Naive thymus-derived CD8-positive, alpha-beta T cell (primary cell): ENCODE results near the gene ZKSCAN4. TPM values are rescaled to one million over a fixed set of nuclear protein-coding genes. Genes with fewer than 3 reads are reported as not detected.
A peak's percentile ranks its signal among the peaks of the same experiment; 100 is the strongest.

Experiments used
- ATAC-seq, 2 donors: fragments of 150-1000 bp; cut with Tn5 transposase in 1 of 2; sonication (Bioruptor Pico), chemical (Tn5 transposase) in 1 of 2; 1 replicate in 1 of 2; 2 replicates in 1 of 2; pipeline ENCODE4 v1.10.0; 2021; ENCODE audit warnings: mild to moderate bottlenecking in 2 of 2, moderate library complexity in 2 of 2
- POLR2A ChIA-PET: fragments of 350-600 bp; sonication (Branson Sonifier 250); formaldehyde crosslinking; loops from one replicate; lab custom pipeline; 2021; ENCODE audit warnings: antibody characterized with exemption; lab: Charles Lee
- DNase-seq, 10 donors: peaks; one replicate each; pipeline versions ENCODE4 v3.0.0 to v3.0.0-alpha.2; 2020 to 2022
- H3K27ac Mint-ChIP-seq, 10 donors: one replicate each; pipeline ENCODE4 v1.8.0; 2020 to 2022; ENCODE audit warnings: mild to moderate bottlenecking in 10 of 10, mixed read lengths in 10 of 10, moderate library complexity in 4 of 10, inconsistent platforms in 1 of 10
- H3K27me3 Mint-ChIP-seq, 5 donors: one replicate each; pipeline ENCODE4 v1.8.0; 2021 to 2022; ENCODE audit warnings: mixed read lengths in 5 of 5
- H3K36me3 Mint-ChIP-seq, 3 donors: one replicate each; pipeline ENCODE4 v1.8.0; 2020 to 2022; ENCODE audit warnings: mixed read lengths in 3 of 3, mild to moderate bottlenecking in 2 of 3, inconsistent platforms in 1 of 3
- H3K4me1 Mint-ChIP-seq, 4 donors: one replicate each; pipeline ENCODE4 v1.8.0; 2021 to 2022; ENCODE audit warnings: mixed read lengths in 4 of 4
- H3K4me3 Mint-ChIP-seq, 10 donors: one replicate each; pipeline ENCODE4 v1.8.0; 2020 to 2022; ENCODE audit warnings: mild to moderate bottlenecking in 10 of 10, mixed read lengths in 10 of 10, moderate library complexity in 6 of 10, inconsistent platforms in 1 of 10
- H3K9me3 Mint-ChIP-seq, 9 donors: one replicate each; pipeline ENCODE4 v1.8.0; 2020 to 2022; ENCODE audit warnings: mixed read lengths in 9 of 9, mild to moderate bottlenecking in 3 of 9, inconsistent platforms in 1 of 9, moderate library complexity in 1 of 9
- polyA plus RNA-seq, 3 donors: library from polyadenylated mRNA; unstranded; fragments of 300-500 nt; fragmentation: Illumina TruSeq; gene quantifications; one replicate each; pipeline ENCODE4 v1.2.3, GENCODE V29; 2021
- total RNA-seq, 8 experiments: library from RNA in 2 of 8; stranded (reverse) in 2 of 8; gene quantifications; one replicate each; pipeline ENCODE4 v1.2.3 and lab custom pipeline; 2021 to 2026

ZKSCAN4 gene
- total and polyA plus RNA-seq, 5 experiments from 2014 or later = 3.4 to 11.4 (median 7.1) TPM

DNA sequence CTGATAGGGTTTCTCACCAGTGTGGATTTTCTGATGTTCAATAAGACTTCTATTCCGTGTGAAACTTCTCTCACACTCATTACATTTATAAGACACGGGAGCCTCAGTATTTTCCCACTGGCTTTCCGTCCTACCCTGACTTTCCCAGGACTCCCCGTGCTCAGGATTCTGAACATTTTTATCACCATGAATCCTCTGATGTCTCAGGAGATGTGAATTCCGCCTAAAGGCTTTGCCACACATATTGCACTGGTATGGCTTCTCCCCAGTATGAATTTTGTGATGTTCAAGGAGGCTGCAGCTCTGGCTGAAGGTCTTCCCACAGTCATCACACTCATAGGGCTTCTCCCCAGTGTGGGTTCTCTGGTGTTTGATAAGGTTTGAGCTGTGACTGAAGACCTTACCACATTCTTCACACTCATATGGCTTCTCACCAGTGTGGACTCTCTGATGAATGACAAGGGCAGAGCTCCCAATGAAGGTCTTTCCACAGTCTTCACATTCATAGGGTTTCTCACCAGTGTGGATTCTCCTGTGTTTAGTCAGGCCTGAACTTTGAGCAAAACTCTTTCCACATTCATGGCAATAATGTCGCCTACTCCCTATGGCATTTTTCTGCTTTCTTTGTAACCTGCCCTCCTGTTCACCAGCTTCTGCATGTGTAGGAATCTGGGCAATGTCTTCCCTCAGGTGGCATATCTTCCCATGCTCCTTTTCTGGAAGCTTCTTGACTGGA is 6.7 kb downstream of the ZKSCAN4 start:
- DNase-seq (no peak), ATAC-seq (no peak)
- H3K27me3 Mint-ChIP-seq = no peaks in the 10 kb centered on the region
- H3K36me3 Mint-ChIP-seq = peaks cover 5 to 66% (median 31%) of the 10 kb centered on the region in 3 donors
- peaks cover 16 to 26% (median 21%) of the 10 kb centered on the region in 4 donors for H3K4me1 Mint-ChIP-seq
- H3K9me3 Mint-ChIP-seq = no peaks in the 10 kb centered on the region
- no peak overlapping the region for H3K4me3 Mint-ChIP-seq
- POLR2A ChIA-PET = no interaction called here
- H3K27ac Mint-ChIP-seq = no peak overlapping the region

DNA sequence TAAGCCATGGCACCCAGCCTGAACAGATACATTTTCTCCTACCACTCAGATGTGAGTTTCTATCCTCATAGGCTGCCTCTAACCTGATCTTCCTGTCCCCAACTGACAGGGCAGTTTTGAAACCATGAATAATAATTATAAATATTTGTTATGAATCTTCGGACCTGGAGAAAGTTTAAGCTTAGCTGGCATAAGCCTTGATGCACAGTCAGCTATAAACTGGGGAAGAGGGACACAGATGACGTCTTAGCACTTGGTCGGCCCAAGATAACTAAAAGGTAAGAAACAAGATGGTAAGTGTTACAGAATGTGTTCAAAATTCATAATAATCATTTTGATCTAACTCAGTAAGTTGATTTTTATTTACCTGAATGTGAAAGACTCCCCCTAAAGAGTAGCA is 8.1 kb downstream of the ZKSCAN4 start:
- no peaks in the 10 kb centered on the region for H3K27me3 Mint-ChIP-seq
- peaks cover 5 to 58% (median 29%) of the 10 kb centered on the region in 3 donors for H3K36me3 Mint-ChIP-seq
- POLR2A ChIA-PET = no interaction called here
- ATAC-seq (no peak), DNase-seq (no peak)
- H3K9me3 Mint-ChIP-seq = no peaks in the 10 kb centered on the region
- H3K4me3 Mint-ChIP-seq = no peak overlapping the region
- H3K27ac Mint-ChIP-seq = no peak overlapping the region
- peaks cover 6 to 16% (median 12%) of the 10 kb centered on the region in 4 donors for H3K4me1 Mint-ChIP-seq

DNA sequence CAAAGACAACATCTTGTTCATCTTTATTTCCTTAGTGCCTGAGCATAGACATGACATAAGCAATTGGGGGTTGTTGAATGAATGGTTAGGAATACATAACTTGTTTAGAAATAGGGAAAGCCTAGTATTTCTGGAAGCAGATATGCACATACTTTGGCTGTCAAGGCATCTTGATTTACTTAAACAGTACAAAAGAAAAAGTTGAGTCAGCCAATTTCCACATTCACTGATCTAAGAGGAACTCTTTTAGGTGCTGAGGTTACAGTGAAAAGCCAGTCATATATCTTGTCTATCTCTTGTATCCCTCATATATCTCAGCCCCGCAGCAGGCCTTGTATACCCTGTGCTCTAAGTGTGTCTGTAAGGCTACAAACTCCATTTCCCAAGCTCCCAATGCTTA is 11.6 kb downstream of the ZKSCAN4 start:
- Mint-ChIP-seq H3K4me1 (peaks cover 0 to 2% (median 0%) of the 10 kb centered on the region in 4 donors), H3K36me3 (peaks cover 5 to 23% (median 15%) of the 10 kb centered on the region in 3 donors), H3K27me3 (peaks cover 0 to 11% (median 0%) of the 10 kb centered on the region in 5 donors), H3K27ac (no peak overlapping the region), H3K9me3 (no peaks in the 10 kb centered on the region), H3K4me3 (no peak overlapping the region)
- POLR2A ChIA-PET = no interaction called here
- no peak for ATAC-seq
- DNase-seq = no peak

DNA sequence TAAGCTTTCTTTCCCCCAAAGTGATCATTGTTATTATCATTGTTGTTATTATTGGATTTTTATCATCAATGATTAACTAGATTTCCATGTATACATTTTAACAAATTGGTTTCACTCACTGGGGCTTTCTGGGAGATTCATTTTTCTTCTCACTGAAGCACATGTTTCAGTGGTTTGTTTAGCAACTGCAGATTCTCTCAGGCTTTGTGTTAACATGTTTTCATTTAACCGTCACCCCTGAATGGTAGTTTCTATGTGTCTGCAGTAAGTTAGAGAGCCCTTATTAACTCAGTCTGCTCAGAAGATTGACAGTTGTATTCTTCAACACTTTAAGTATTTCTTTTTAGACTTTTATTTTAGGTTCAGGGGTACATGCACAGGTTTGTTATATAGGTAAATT is 12.4 kb downstream of the ZKSCAN4 start:
- H3K4me3 Mint-ChIP-seq = no peak overlapping the region
- H3K4me1 Mint-ChIP-seq = no peaks in the 10 kb centered on the region
- H3K27me3 Mint-ChIP-seq = peaks cover 0 to 13% (median 6%) of the 10 kb centered on the region in 5 donors
- DNase-seq (no peak), ATAC-seq (no peak)
- no peaks in the 10 kb centered on the region for H3K9me3 Mint-ChIP-seq
- peaks cover 5 to 15% (median 13%) of the 10 kb centered on the region in 3 donors for H3K36me3 Mint-ChIP-seq
- POLR2A ChIA-PET = no interaction called here
- H3K27ac Mint-ChIP-seq = no peak overlapping the region

DNA sequence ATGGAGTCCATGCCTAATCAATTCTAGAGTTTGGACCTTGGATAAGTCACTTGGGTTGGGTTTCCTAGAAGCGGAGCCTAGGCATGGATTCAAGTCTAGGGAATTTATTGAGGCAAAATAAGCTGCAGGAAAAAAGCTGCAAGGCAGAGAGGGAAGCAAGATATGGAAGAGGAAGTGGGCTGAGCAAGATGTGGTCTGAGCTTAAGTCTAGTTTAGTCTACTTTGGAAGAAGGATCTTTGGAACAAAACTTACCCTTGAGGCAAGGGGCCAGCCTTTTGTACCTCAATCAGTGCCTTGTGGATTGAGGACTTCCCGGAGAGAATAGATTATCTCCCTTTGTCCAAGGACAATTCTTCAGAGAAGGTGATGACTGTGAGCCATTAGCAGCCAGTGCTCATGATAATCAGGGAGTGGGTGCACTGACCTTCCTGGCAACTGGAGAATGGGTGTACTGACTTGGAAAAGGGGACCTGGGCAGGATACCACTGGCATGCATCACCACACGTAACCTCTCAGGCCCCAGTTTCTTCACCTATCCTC is 16.1 kb downstream of the ZKSCAN4 start:
- POLR2A ChIA-PET = no interaction called here
- peak overlapping the region in 1 of 10 donors; percentile 74 for H3K27ac Mint-ChIP-seq

DNA sequence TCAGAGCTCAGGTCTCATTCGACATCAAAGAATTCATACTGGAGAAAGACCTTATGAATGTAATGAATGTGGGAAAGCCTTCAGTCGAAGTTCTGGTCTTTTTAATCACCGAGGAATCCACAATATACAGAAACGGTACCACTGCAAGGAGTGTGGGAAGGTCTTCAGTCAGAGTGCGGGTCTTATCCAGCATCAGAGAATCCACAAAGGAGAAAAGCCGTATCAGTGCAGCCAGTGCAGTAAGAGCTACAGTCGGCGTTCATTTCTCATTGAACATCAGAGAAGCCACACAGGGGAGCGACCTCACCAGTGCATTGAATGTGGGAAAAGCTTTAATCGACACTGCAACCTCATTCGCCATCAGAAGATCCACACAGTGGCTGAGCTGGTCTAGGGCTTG is 19.3 kb downstream of the ZKSCAN4 start:
- no peak overlapping the region for H3K4me3 Mint-ChIP-seq
- ATAC-seq = no peak
- H3K27me3 Mint-ChIP-seq = peaks cover 3 to 13% (median 6%) of the 10 kb centered on the region in 5 donors
- H3K4me1 Mint-ChIP-seq = no peaks in the 10 kb centered on the region
- no peak for DNase-seq
- POLR2A ChIA-PET = no interaction called here
- peaks cover 0 to 29% (median 4%) of the 10 kb centered on the region in 3 donors for H3K36me3 Mint-ChIP-seq
- no peak overlapping the region for H3K27ac Mint-ChIP-seq
- peaks cover 0 to 2% (median 0%) of the 10 kb centered on the region in 9 donors for H3K9me3 Mint-ChIP-seq

More for the DNA sequence above, 16.1 kb downstream of the ZKSCAN4 start:
- H3K36me3 Mint-ChIP-seq = peaks cover 0 to 25% (median 0%) of the 10 kb centered on the region in 3 donors
- H3K27me3 Mint-ChIP-seq = peaks cover 2 to 13% (median 6%) of the 10 kb centered on the region in 5 donors
- DNase-seq (no peak), ATAC-seq (no peak)
- no peak overlapping the region for H3K4me3 Mint-ChIP-seq
- peaks cover 0 to 2% (median 0%) of the 10 kb centered on the region in 9 donors for H3K9me3 Mint-ChIP-seq
- H3K4me1 Mint-ChIP-seq = no peaks in the 10 kb centered on the region

DNA sequence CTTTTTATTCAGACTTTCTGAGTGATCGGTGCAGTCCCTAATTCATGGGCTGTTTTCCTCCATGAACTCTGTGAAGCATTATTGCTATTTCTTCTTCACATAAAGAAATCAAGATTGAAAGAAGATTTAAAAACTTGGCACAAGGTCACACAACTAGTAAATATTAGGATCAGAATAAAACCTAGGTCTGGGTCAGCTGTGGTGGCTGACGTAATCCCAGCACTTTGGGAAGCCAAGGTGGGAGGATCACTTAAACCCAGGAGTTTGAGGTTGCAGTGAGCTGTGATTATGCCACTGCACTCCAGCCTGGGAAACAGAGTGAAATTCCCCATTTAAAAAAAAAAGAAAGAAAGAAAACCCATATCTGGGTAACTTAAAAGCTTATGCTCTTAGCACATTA is 25.6 kb downstream of the ZKSCAN4 start:
- ATAC-seq (no peak), DNase-seq (no peak)
- Mint-ChIP-seq H3K4me1 (peaks cover 4 to 18% (median 15%) of the 10 kb centered on the region in 4 donors), H3K4me3 (peak overlapping the region in 1 of 10 donors; percentile 23), H3K27ac (no peak overlapping the region), H3K27me3 (peaks cover 27 to 39% (median 28%) of the 10 kb centered on the region in 5 donors), H3K36me3 (peaks cover 4 to 13% (median 11%) of the 10 kb centered on the region in 3 donors), H3K9me3 (peaks cover 0 to 7% (median 0%) of the 10 kb centered on the region in 9 donors)
- POLR2A ChIA-PET = interaction anchor here (0.7 to 1.0 kb wide), 2 partner anchors 58 to 86 kb away, joined by 3 read pairs; no protein-coding TSS in a partner anchor

DNA sequence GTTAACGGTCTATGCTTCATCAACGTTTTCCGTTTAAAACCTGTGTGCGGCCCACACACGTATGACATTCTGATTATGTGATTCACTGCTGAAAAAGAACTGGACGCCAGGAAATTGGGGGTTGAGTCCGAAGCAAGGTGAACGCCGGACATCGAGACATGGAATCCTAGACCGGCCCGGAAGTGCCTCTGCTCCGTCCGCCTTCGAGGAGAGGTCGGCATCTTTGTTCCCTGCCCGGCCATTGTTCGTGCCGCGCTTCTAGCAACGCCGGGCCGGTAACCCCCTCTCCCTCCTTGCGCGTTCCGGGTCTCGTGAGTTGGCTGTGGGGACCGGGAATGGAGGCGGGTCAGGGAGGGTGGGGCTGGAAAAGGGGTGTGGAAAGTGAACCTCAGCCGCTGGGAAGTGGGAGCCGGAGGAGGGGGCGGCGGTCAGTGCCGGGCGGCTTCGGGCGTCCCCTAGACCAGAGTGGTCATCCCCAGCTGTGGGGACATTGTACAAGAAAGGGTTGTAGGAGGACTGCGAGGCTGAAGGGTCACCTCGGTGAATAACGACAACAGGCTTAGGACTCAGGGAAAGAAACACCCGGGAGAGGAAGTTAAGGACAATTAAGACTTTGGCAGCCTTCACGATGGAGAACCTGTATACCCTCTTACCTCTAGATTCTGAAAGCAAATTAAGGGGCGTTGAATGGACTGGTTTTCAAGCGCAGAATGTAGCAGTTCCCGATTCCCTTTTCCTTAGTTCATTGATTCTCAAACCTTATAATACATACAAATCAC is 26.8 kb downstream of the ZKSCAN4 start, which contains the start of gene ZSCAN9:
ZSCAN9 (plus strand) TSS at position 220 of the 779 bp plus-strand sequence. CDS start 1,810 bp downstream, outside the sequence.
- H3K27me3 Mint-ChIP-seq = peaks cover 33 to 46% (median 39%) of the 10 kb centered on the region in 5 donors
- POLR2A ChIA-PET = no interaction called here
- peaks cover 0 to 7% (median 0%) of the 10 kb centered on the region in 9 donors for H3K9me3 Mint-ChIP-seq
- H3K4me1 Mint-ChIP-seq = peaks cover 4 to 18% (median 15%) of the 10 kb centered on the region in 4 donors
- DNase-seq = peak in 1 of 10 donors; percentile 25
- H3K27ac Mint-ChIP-seq = peak within 1 kb of the TSS in 7 of 10 donors; percentile 0 to 83 (median 57)
- peak; percentile 53 to 83 for ATAC-seq
- H3K36me3 Mint-ChIP-seq = peaks cover 4 to 13% (median 7%) of the 10 kb centered on the region in 3 donors
- H3K4me3 Mint-ChIP-seq = peak within 1 kb of the TSS; percentile 65 to 93 (median 90)

DNA sequence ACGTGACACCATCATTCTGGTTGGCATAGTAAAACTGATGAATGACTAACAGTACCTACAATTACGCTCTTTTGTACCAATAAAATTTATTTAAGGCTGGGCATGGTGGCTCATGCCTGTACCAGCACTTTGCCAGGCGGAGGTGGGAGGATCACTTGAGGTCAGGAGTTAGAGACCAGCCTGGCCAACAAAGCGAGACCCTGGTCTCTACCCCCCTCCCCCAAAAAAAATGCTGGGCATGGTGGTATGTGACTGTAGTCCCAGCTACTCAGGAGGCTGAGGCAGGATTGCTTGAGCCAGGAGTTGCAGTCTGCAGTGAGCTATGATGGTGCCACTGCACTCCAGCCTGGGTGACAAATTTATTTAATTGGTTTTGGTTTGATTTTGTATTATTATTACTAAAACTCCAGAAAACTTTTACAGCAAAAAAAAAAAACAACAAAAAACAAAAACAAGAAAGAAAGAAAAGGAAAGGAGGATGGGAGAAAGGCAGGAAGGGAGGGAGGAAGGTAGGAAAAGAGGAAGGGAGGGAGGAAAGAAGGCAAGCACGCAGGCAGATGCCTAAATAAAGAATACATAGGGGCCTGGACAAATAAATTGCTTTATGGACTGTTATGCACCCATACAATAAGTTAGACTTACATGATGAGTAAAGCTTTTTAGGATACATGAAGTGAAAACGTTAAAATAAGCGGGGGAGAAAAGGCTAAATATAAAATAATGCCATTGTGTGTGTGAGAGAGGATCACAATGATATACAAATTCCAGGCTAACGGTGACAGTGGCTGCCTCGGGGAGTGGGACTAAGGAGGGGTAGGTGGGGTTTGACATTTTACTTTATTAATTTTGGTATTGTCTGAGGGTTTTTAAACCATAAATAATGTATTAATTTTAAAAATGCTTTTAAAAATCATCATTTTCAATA is 27.7 kb downstream of the ZKSCAN4 start:
- ATAC-seq (peak in 1 of 2 donors; percentile 26), DNase-seq (no peak)
- H3K36me3 Mint-ChIP-seq = peaks cover 0 to 13% (median 6%) of the 10 kb centered on the region in 3 donors
- POLR2A ChIA-PET = interaction anchor here (0.8 kb wide), 1 partner anchor 28 kb away, joined by 8 read pairs; the partner anchor contains the start of gene ZKSCAN4
- peak overlapping the region in 3 of 10 donors; percentile 0 to 83 (median 44) for H3K27ac Mint-ChIP-seq
- H3K9me3 Mint-ChIP-seq = peaks cover 0 to 7% (median 0%) of the 10 kb centered on the region in 9 donors
- peaks cover 4 to 18% (median 15%) of the 10 kb centered on the region in 4 donors for H3K4me1 Mint-ChIP-seq
- peaks cover 35 to 50% (median 42%) of the 10 kb centered on the region in 5 donors for H3K27me3 Mint-ChIP-seq
- peak overlapping the region; percentile 65 to 93 (median 90) for H3K4me3 Mint-ChIP-seq

DNA sequence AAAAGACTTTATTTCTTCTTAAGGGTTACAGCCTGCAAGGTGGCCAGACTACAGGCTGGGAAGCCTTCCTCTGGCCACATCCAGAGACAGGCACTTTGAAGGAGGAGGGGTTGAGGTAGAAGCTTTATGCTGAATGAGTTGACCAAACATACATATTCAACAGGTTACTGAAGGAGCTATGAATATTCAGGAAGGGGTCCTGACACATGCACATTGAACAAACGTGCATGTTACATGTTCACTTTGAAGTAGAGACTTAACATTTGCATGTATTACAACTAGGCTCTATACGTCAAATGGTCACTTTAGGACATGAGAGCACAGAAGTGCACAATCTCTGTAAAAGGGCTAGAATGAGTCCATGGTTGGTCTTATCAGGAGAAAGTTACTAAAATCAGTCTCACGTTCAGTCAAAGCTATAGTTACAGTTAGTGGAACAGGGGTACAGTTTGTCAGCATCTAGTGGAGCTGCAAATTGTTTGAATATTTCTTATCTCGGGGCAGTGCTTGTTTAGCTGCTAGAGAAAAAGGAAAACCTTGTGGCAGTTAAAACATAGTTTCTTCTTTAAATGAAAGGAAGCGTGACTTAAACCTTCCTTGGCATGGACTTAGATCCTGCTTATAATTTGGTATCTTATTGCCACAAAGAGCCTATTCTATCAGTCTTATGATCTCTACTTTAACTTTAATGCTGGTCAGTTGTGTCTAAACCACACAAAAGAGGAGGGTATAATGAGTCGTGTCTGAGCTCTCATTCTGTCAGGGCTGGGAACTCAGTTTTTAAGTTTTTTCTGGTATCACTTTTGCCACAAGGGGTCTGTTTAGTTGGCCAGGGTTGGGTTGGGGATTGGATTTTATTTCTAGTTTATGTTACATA is 31.6 kb downstream of the ZKSCAN4 start:
- Mint-ChIP-seq H3K36me3 (peaks cover 0 to 13% (median 6%) of the 10 kb centered on the region in 3 donors), H3K27ac (peak overlapping the region in 1 of 10 donors; percentile 76), H3K4me1 (peaks cover 8 to 24% (median 14%) of the 10 kb centered on the region in 4 donors), H3K27me3 (peaks cover 45 to 82% (median 76%) of the 10 kb centered on the region in 5 donors), H3K9me3 (peaks cover 0 to 7% (median 0%) of the 10 kb centered on the region in 9 donors), H3K4me3 (no peak overlapping the region)
- ATAC-seq = no peak
- POLR2A ChIA-PET = interaction anchor here (0.5 kb wide), 1 partner anchor 1418 kb away, joined by 3 read pairs; no protein-coding TSS in a partner anchor
- DNase-seq = no peak
